ENCODE results near the gene SORBS1. TPM values are rescaled to one million over a fixed set of nuclear protein-coding genes. Genes with fewer than 3 reads are reported as not detected.

The SORBS1 gene
- total and polyA plus RNA-seq, 2 of the 13 experiments (the other 11 are each of a cell fraction or from before 2014, with no cell fraction given): 16.8 to 39.8 TPM

DNA sequence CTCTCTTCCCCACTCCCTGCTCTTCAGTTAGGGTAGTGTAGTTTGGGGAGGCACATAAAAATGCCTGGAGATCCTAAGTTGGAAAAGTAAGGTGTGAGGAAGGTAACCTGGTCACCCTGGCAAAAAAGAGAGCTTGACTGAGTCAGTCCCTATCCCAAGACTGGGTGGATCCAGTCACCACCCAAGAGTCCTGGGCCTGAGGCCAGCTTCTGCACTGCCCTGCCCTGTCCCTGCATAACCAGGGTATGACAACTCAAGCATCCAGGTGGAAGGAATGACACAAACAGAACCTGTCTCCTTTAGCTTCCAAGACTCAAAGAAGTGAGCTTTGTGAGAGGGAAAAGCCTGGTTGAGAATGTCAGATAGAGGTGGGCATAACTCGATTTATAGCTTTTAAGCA is 26.9 kb upstream of the SORBS1 start:
- intact Hi-C loops (cut with micrococcal nuclease; ENCODE audit: unreplicated experiment): no loop called here
- POLR2A ChIA-PET: no interaction called here
- Histone ChIP-seq H2AFZ (ENCODE audit: low read length) (no peak overlapping the region), H3K9ac (ENCODE audit: insufficient read depth, low read depth, low read length) (no peak overlapping the region), H3K4me1 (ENCODE audit: insufficient read depth, low read length) (no peaks in the 10 kb centered on the region), H3K9me3 (ENCODE audit: low read length) (no peaks in the 10 kb centered on the region), H3K4me3 (replicated peaks in 1 of 3; ENCODE audit: insufficient read depth in 1 of 3, low read depth in 2 of 3, low read length in 3 of 3) (no peak overlapping the region), H3K4me2 (ENCODE audit: low read depth, low read length) (no peak overlapping the region), H3K27me3 (ENCODE audit: control insufficient read depth in 1 of 2, insufficient read depth in 2 of 2, low read length in 2 of 2) (peaks cover 4% of the 10 kb centered on the region in 2 experiments; a peak in 2 of 5 replicates), H3K27ac (ENCODE audit: extremely low read length, insufficient read depth, low read length) (no peak overlapping the region), H3K79me2 (ENCODE audit: insufficient read depth, low read length) (no peaks in the 10 kb centered on the region), H4K20me1 (ENCODE audit: insufficient read depth, low read length) (no peaks in the 10 kb centered on the region), H3K36me3 (replicated peaks in 1 of 2; ENCODE audit: control insufficient read depth in 1 of 2, insufficient read depth in 2 of 2, low read length in 2 of 2) (no peaks in the 10 kb centered on the region)
- DNase-seq (ENCODE audit: low spot score): no peak
- no peak for TF ChIP-seq CEBPB (IDR thresholded peaks at IDR 0.05; ENCODE audit: borderline replicate concordance, low read depth, low read length)
- TF ChIP-seq NFE2 (CRISPR knock-in tag; IDR thresholded peaks at IDR 0.05): no peak
- no peak for TF ChIP-seq ZNF510 (CRISPR knock-in tag; IDR thresholded peaks at IDR 0.05; ENCODE audit: low read depth)
- TF ChIP-seq, protein P1, sequence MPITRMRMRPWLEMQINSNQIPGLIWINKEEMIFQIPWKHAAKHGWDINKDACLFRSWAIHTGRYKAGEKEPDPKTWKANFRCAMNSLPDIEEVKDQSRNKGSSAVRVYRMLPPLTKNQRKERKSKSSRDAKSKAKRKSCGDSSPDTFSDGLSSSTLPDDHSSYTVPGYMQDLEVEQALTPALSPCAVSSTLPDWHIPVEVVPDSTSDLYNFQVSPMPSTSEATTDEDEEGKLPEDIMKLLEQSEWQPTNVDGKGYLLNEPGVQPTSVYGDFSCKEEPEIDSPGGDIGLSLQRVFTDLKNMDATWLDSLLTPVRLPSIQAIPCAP (CRISPR knock-in tag; IDR thresholded peaks at IDR 0.05; ENCODE audit: low read depth): no peak
- no peak for TF ChIP-seq SCMH1 (CRISPR knock-in tag; IDR thresholded peaks at IDR 0.05; ENCODE audit: borderline replicate concordance)
- TF ChIP-seq SNRNP70 (IDR thresholded peaks at IDR 0.05; ENCODE audit: low read depth, low read length): no peak
- no peak for TF ChIP-seq JUN (CRISPR knock-in tag; IDR thresholded peaks at IDR 0.05)
- TF ChIP-seq, protein P2, sequence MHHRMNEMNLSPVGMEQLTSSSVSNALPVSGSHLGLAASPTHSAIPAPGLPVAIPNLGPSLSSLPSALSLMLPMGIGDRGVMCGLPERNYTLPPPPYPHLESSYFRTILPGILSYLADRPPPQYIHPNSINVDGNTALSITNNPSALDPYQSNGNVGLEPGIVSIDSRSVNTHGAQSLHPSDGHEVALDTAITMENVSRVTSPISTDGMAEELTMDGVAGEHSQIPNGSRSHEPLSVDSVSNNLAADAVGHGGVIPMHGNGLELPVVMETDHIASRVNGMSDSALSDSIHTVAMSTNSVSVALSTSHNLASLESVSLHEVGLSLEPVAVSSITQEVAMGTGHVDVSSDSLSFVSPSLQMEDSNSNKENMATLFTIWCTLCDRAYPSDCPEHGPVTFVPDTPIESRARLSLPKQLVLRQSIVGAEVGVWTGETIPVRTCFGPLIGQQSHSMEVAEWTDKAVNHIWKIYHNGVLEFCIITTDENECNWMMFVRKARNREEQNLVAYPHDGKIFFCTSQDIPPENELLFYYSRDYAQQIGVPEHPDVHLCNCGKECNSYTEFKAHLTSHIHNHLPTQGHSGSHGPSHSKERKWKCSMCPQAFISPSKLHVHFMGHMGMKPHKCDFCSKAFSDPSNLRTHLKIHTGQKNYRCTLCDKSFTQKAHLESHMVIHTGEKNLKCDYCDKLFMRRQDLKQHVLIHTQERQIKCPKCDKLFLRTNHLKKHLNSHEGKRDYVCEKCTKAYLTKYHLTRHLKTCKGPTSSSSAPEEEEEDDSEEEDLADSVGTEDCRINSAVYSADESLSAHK (CRISPR knock-in tag; IDR thresholded peaks at IDR 0.05; ENCODE audit: borderline replicate concordance): no peak
- in situ Hi-C loops (cut with HindIII; ENCODE audit: extremely low pct_ligation_motif_present, low pct_unique_long_range_greater_than_20kb): no loop called here
- no TSS peak for BruUV-seq (replicated peaks)
- CTCF ChIA-PET (ENCODE audit: low intra/inter-chr PET ratio, low total read pairs): no interaction called here
- 0% methylated on average over 1 of the region's 1 CpG for WGBS (ENCODE audit: low lambda C conversion rate)
- no peak for ATAC-seq
- no peak for FAIRE-seq
